Activated CD4-positive, alpha-beta T cell treated with anti-CD3 and anti-CD28 coated beads, Interleukin-2, amount 50 U/mL, for 16 hours (primary cell): ENCODE measurements around the gene PTCD1.
A peak's percentile ranks its signal among the peaks of the same experiment; 100 is the strongest.
"Not testable (repeated sequence)": the region's sequence is repeated elsewhere in the genome, so short reads cannot be mapped to it uniquely, and the experiment has no call there.

ENCODE experiments used
- DNase-seq: peaks from one replicate; pipeline ENCODE4 v3.0.0-alpha.2; 2020

The PTCD1 gene

DNA sequence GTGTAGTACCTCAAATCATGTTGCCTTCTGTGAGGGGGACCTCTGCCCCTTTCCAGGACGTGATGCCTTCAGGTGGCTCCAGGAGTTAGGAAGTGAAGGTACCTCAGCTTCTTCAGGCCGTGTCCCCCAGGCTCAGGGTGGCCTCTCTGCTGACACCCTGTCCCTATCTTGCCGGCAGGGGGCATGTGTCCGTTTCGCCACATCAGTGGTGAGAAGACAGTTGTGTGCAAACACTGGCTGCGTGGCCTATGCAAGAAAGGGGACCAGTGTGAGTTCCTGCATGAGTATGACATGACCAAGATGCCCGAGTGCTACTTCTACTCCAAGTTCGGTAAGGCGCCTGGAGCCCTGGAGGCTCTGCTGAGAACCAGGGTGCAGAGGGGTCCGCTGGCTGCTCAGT, 9.3 kb upstream of the PTCD1 start:
- no peak for DNase-seq

DNA sequence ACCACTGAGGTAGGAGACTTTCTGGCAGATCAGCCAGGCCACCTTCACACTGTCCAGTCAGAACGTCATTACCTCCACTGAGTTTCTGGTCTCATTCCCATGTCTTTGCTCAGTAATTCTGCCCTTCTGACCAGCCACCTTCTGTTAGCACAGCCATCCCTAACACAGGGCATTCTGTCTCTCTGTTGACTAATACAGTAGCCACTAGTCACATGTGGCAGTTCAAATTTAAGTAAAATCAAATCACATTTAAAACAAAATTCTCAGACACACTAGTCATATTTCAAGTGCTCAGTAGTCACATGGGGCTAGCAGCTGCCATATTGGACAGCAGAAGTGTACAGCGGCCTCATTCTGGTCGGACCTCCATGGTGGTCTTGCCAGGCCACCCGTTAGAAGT, 7.5 kb upstream of the PTCD1 start:
- no peak for DNase-seq

DNA sequence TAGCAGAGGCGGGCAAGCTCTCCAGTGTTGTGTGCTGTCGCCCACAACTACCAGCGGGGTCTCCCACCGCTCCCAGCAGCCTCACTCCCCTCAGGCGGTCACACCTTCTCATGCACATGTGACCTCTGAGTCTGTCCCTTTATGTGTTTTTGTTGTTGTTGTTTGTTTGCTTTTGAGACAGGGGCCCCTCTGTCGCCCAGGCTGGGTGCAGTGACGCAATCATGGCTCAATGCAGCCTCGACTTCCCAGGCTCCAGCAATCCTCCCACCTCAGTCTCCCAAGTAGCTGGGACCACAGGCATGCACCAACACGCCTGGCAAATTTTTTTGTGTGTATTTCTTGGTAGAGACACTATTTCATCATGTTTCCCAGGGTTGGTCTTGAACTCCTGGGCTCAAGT, 1.6 kb upstream of the PTCD1 start:
- no peak for DNase-seq

DNA sequence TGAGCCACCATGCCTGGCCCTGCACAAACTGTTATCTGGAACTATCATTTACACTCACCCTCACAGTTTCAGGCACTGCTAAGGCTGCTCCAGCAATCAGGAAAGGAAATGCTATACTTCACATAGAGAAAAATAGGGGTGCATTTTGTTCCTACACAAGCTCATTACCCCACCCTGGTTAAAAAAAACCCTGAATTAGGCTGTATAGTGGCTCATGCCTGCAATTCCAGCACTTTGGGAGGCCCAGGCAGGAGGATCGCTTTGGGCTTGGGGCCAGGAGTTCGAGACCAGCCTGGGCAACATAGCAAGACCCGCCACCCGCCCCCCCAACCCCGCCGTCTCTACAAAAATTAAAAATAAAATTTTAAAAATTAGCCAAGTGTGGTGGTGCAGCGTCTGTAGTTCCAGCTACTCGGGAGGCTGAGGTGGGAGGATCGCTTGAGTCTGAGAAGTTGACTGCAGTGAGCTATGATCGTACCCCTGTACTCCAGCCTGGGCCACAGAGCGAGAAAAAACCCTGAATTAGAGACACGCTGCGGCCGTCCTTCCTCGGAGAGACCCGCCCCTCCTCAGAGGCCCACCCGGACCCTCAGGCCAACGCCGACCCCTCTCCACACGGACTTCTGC, 539 bp downstream of the PTCD1 start:
- no peak for DNase-seq

DNA sequence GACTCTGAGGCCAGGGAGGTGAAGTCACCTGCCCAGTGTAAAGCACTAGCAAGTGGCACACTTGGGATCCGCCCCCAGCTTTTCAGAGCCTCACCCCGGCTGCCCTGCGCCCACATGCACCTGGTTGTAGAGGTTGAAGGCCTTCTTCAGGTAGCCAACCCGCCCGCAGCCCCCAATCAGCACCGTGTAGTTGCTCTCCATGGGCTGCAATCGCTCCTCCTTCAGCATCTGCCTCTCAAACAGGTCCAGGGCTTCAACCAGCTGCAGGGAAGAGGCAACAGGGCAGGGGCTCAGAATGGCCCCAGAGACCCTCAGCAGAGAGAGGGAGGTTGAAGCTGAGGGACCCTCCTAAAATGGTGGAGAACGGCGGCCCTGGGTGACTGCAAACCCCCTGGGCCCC, 5.4 kb downstream of the PTCD1 start:
- no peak for DNase-seq

DNA sequence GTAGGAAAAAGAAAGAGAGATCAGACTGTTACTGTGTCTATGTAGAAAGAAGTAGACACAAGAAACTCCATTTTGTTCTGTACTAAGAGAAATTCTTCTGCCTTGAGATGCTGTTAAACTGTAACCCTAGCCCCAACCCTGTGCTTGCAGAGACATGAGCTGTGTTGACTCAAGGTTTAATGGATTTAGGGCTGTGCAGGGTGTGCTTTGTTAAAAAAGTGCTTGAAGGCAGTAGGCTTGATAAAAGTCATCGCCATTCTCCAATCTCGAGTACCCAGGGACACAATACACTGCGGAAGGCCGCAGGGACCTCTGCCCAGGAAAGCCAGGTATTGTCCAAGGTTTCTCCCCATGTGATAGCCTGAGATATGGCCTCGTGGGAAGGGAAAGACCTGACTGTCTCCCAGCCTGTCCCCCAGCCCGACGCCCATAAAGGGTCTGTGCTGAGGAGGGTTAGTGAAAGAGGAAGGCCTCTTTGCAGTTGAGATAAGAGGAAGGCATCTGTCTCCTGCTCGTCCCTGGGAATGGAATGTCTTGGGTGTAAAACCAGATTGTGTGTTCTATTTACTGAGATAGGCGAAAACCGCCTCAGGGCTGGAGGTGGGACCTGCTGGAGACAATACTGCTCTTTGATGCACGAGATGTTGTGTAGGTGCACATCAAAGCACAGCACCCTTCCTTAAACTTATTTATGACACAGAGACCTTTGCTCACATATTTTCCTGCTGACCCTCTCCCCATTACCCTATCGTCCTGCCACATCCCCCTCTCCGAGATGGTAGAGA, 6.7 kb downstream of the PTCD1 start:
- not testable (repeated sequence) for DNase-seq

DNA sequence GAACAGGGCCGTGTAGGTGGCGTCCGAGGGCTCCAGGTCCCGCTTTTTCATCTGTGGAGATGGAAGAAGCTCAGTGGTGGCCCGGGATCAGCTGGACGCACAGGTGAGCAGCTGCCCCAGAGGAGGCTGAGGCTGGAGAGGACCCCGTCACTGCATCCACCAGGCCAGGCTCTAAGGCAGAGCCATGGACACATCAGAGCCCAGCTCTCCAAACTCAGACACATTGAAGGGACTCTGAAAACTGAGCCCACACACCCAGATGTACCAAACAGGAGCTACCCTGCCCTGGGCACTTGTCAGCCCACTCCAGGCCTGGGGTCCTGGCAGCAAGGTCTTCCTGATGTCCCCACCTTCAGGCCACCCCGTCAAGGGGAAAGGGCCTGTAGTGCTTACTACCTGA, 8.8 kb downstream of the PTCD1 start:
- no peak for DNase-seq

DNA sequence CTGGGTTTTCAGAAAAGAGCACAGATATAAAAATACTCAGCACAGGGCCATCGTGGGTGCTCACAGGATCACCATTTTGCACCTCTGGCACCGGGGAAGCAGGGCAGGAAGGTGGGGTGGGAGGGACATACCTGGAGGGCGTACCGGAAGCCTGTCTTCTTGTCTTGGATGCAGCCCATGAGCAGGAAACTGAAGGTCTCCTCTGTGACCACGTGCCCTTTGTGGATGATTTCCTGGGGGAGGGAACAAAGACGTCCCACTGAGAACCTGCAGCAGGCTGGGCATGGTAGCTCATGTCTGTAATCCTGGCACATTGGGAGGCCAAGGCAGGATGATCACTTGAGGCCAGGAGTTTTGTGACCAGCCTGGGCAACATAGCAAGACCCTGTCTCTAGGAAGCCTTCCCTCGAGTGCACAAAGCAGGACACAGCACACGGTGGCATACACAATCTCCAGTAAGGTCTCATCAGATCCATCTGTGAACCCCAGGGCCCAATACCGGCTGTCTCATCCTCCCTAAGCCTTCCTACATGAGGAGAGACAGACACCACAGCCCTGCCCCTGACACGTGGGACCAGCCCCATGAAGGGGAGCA, 9.5 kb downstream of the PTCD1 start:
- no peak for DNase-seq

DNA sequence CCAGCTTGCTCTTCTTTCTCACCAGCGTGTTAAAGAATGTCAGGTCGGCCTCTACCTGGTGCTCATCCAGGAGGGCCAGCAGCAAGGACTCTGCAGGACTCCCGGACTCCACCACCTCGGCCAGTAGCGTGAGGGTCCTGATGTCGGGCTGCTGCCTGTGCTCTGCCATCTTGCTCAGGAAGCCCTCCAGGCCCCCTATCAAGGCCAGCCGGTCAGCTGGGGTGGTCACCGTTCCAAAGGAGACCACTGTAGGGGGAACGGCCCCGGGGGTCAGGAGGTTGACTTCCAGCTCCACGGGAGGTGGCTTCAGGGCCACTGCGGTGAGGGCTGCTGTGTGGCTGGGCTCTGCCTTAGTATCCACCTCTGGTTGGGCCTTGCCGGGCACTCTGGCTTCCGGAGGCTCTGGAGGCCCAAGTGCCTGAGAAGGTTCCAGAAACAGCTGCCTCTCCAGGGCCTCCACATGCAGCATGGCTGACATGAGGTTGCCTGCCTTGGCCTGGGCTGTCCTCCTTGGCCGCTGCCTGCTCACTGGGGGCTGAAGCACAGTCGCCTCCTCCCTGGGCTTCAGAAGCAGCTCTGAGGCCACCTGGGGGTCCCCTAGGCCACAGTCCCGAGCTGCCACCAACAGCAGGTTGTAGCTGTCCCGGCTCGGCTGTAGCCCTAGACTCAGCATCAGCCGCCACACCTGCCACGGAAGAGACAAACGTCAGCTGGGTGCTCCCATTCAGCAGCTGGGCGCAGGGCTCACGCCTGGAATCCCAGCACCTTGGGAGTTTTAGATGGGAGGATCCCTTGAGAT, 13.5 kb downstream of the PTCD1 start:
- DNase-seq: no peak

DNA sequence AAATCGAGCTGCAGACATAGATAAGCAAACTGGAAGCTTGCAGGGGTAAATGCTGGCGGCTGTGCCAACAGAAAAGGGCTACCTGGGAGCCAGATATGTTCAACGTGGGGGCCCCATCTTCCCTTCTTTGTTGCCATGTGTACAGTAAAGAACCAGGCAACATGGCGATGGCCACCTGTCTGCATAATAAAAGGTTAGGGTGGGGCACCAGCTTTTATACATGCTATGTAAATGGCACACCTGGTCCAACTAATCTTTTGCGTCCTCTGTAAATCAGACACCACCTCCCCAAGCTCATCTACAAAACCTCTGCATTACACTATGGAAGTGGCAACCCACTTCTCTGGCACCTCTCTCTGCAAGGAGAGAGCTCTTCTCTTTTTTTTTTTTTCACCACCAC, 16.0 kb downstream of the PTCD1 start:
- DNase-seq: no peak

DNA sequence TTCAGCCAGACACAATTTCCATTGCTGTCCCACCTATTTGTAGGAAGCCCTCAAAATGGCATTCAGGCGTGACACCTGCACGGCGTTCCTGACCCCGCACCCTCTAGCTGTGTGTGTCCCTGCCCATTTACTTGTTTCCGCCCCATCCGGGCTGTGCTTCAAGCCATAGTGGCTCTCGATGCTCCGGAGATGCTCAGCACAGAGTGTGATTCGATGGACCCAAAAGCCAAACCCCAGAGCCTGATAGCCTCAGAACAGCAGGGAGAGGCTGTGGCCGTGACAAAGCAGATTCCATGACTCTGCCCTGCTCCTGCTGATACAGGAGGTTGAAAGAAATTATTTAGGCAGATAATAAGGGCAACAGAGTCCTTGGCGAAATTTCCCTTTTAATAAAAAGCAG, 16.4 kb downstream of the PTCD1 start:
- DNase-seq: no peak

DNA sequence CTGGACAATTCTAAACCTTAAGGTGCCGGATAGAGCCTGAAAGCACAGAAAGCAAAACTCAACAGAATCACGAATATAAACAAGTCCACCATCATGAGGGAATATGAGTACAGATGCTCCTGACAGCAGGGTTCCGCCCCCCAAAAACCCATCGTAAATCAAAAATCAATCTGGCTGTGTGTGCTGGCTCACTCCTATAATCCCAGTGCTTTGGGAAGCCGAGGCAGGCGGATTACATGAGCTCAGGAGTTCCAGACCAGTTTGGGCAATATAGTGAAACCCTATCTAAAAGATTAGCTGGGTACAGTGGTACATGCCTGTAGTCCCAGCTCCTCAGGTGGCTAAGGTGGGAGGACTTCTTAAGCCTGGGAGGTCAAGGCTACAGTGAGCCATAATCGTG, 17.6 kb downstream of the PTCD1 start:
- no peak for DNase-seq

DNA sequence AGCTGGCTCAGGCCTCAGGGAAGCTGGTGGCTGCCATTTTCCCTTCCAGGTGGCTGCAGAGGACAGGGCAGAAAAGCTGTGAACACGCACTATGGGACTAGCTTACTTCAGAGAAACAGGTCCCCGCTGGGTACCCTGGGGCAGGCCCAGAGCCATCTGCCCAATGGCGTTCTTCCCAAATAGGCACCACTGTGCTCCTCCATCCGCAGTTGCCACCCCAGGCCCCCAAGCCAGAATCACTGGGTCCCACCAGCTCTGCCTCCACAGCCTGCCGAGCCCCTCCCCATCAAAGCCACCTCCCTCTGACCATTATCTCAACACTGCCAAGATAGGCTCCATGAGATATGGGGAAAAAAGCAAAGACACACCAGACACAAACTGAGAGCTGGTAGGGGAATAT, 18.4 kb downstream of the PTCD1 start:
- no peak for DNase-seq

DNA sequence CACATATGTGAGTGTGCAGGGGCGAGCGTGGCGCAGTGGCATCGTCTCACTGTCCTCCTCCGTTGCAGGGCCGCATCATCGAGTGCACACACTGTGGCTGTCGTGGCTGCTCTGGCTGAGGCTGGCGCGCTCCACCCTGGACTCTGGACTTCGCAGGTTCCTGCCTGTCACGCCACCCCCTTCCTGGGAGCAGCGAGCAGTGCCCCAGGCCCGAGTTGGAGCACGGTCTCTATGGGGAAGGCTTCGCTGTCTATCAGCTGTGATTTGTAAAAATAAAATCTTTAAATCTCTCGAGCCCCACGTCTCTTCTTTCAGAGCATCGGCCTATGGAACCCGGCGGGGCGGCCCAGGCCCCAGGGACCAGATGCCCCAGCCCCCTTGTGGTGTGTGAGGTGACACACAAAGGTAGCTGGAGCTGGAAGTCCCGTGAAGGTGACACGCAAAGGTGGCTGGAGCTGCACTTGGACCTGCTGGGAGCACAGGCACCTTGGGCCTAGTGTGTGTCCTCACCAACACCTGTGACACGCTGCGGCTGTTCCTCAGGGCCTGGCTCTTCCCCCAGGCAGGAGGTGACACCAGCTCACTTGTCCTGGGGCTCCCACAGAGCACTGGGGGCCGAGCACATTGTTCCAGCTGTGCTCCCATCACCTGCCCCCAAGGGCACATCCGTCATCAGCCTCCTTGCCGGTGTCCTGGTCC, 19.1 kb downstream of the PTCD1 start:
- DNase-seq: no peak

DNA sequence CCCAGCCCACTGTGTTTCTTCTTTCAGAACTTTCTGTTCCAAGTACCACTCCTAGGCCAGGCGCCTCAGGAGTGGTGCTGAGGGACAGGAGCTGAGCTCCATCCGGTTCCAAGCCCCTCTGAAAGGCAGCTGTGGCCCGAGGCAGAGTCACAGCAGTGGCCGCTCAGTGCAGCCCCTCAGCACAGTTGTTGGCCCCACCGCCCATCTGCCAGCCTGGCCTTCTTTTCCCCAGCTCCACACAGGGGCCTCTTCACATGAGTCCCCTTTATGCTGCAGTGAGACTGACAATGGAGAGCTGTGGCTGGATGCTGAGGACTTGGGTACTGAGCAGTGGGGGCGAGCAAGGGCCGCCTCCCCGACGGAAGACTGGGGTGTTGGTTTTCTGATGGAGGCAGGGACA, 20.3 kb downstream of the PTCD1 start:
- no peak for DNase-seq

DNA sequence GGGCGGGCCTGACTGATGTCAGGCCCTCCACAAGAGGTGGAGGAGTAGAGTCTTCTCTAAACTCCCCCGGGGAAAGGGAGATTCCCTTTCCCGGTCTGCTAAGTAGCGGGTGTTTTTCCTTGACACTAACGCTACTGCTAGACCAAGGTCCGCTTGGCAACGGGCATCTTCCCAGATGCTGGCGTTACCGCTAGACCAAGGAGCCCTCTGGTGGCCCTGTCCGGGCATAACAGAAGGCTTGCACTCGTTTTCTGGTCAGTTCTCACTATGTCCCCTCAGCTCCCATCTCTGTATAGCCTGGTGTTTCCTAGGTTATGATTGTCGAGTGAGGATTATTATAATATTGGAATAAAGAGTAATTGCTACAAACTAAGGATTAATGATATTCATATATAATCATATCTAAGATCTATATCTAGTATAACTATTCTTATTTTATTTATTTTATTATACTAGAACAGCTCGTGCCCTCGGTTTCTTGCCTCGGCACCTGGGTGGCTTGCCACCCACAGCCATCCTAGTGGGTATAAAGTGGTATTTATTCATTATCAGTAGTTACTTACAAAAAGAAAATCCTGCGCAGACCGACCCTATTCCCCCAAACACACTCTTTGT, 23.0 kb downstream of the PTCD1 start:
- DNase-seq: not testable (repeated sequence)

DNA sequence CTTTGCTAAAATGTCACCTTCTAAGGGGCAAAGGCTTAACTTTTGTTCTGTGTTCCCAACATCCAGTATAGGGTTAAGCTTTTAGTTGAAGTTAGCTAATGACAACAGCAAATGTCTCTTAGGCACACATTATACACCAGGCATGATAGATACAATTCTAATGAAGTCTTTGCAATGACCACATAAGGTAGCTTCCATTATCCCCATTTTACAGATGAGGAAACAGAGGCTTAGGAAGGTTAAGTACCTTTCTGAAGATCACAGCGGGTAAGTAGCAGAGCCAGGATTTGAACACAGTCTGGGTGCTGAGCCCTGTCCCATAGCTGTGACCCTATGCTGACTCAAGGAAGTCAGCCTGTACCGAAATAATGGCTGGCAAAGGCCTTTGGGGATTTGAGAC, 28.0 kb downstream of the PTCD1 start:
- no peak for DNase-seq

DNA sequence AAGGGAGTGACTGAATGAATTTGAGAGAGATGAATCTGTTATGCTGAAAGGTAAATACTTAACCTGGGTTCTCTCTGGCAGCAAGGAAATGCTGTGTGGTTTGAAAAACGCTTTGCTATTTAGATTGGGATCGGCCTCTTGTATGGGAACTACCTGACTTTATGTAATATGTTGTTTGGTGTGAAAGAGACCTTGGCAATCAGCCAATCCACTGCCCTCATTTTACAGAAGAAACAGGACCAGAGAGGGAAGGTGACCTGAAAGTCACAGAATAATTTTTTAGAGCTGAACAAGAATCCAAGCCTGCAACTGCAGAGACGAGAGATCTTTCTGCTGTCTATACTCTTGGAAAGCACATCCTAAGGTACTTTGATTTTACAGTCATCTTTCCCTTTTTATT, 28.8 kb downstream of the PTCD1 start:
- DNase-seq: no peak

DNA sequence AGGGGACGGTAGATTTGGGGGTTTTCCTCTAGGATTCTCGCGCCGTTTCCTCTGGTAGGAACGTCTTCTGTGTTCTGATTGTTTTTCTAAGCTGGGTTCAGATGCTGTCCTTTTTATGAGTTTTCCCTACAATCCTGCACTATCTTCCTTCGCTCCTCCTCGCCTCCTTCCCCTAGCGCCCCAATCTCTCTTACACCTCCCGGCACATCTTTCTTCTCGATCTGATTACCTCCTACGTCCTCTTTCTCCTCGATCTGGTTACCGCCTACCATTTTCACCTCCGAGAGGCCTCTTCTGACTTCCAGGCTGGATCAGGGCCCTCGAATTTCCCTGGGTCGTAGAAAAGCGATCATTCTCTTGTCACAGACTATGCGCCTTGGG, 29.4 kb downstream of the PTCD1 start:
- no peak for DNase-seq

DNA sequence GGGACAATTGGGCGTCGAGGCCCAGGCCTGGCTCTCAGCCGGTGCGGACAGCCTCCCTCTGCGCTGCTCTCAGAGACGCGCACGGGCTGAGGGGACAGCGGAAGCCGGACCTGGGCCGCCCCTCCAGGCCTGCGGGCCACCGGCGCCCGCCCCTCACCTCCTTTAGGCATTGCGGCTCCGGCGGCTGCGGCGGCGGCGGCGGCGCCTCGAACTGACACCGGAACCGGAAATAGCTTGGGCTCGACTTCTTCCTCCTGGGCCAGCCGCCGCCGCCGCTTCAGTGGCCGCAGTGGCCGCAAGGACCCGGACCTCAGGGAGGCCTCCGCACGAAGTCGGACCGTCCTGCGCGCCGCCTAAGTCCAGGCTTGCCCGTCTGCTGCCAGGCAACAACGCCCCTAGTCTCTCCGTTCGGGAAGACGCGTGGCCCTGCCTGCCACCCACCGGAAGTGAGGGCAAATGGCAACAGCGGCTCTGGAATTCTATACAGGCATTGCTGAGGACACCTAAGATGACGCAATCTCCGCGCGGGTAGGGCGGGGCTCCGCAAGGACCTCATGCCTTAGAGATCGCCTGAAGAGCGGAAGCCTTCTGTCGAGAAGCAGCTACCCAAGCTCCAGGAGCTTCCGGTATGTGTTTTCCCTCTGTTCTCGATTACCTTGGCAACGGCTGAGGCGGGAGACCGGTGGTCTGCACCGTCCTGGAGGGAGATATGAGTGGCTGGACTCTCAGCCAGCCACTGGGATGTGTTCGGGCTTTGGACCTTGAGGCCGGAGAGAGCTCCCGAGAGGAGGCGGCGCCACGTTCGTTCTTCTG, 30.0 kb downstream of the PTCD1 start, which contains the start of the genes BUD31 and PDAP1:
Gene BUD31 (plus strand): TSS at position 591 of the 813 bp plus-strand sequence. CDS start 2,124 bp downstream, outside the sequence.
Gene PDAP1 (minus strand): TSS at position 219 of the 813 bp plus-strand sequence. CDS start 49 bp downstream, at position 170.
- peak; percentile 94 for DNase-seq

DNA sequence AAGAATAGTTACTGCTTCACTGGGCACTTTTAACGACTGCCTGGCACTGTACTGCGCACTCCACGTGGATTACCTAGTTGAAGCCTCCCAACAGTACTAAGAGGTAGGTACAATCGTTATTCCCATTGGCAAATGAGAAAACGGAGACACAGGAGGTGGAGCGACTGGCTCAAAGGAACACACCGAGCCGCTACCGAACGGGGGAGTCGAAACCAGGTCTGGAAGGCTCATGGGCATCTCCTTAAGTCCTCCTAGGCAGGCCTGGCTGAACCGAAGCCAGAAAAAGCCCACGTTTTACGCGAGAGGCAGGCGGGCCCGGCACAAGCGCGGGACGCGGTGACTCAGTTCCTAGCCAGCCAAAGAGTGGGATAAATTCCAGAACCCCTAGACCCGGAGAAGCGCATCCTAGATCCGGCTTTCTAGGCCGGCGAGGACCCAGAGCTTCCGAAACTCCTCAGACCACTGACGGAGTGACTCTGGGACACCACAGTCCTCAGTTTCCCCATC, 30.7 kb downstream of the PTCD1 start:
- no peak for DNase-seq
